Progenitor cell of endocrine pancreas (in vitro differentiated cells): Measurements from ENCODE around the gene LPO. TPM values are rescaled to one million over a fixed set of nuclear protein-coding genes. Genes with fewer than 3 reads are reported as not detected.

ENCODE experiments used
- DNase-seq: peaks from one replicate; pipeline ENCODE4 v3.0.0; 2021; ENCODE audit warnings: low spot score; ENCODE audit not compliant: unreplicated experiment
- H3K27ac Mint-ChIP-seq: 2 replicates; pipeline ENCODE4 v1.8.0; 2021; ENCODE audit warnings: mild to moderate bottlenecking, moderate library complexity, mixed read lengths
- H3K27me3 Mint-ChIP-seq: 2 replicates; pipeline ENCODE4 v1.8.0; 2021; ENCODE audit warnings: mixed read lengths
- H3K36me3 Mint-ChIP-seq: 2 replicates; pipeline ENCODE4 v1.8.0; 2022; ENCODE audit warnings: mixed read lengths; ENCODE audit not compliant: insufficient read depth
- H3K4me1 Mint-ChIP-seq: 2 replicates; pipeline ENCODE4 v1.8.0; 2021; ENCODE audit warnings: low read depth, mixed read lengths
- H3K4me3 Mint-ChIP-seq: 2 replicates; pipeline ENCODE4 v1.8.0; 2021; ENCODE audit warnings: low read depth, mild to moderate bottlenecking, moderate library complexity, mixed read lengths
- H3K9me3 Mint-ChIP-seq: 2 replicates; pipeline ENCODE4 v1.8.0; 2021; ENCODE audit warnings: low read depth, mixed read lengths
- total RNA-seq: library from RNA; stranded (reverse); gene quantifications from 2 replicates; pipeline ENCODE4 v1.2.1, GENCODE V29; 2021
- TF ChIP-seq, protein P1 (sequence below): fragments of 200-600 bp; sonication (generic); IDR thresholded peaks from one replicate; pipeline ENCODE4 v1.5.0; 2021; ENCODE audit warnings: antibody characterized with exemption, mild to moderate bottlenecking; ENCODE audit not compliant: unreplicated experiment

Gene LPO
- total RNA-seq, 1 donor from 2014 or later = not detected

DNA sequence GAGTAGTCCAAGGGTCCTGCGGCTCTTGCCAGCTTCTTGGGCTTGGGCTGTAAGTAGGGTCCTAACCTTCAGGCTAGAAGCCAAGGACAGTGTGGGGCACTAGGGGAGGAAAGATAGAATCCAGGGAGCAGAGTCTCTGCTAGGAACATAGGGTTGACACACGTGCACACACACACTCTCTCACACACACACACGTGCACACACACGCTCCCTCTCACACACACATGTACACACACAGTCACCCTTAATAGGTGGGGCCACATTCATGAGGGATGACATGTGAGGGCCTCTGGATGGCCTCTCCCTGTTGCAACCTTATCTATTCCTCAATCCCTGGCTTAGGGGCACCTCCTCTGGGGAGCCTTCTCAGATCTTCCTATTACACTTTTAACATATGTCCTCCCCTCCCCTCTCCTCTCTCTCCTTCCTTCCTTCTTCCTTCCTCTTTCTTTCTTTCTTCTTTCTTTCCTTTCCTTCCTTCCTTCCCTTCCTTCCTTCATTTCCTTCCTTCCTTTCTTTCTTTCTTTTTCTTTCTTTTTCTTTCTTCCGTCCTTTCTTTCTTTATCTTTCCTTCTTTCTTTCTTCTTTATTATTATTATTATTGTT, 42.8 kb upstream of the LPO start:
- DNase-seq = no peak
- peaks cover 3% of the 10 kb centered on the region for H3K4me1 Mint-ChIP-seq
- H3K27me3 Mint-ChIP-seq = peaks cover 49% of the 10 kb centered on the region
- no peaks in the 10 kb centered on the region for H3K36me3 Mint-ChIP-seq
- no peaks in the 10 kb centered on the region for H3K9me3 Mint-ChIP-seq
- TF ChIP-seq, protein P1, sequence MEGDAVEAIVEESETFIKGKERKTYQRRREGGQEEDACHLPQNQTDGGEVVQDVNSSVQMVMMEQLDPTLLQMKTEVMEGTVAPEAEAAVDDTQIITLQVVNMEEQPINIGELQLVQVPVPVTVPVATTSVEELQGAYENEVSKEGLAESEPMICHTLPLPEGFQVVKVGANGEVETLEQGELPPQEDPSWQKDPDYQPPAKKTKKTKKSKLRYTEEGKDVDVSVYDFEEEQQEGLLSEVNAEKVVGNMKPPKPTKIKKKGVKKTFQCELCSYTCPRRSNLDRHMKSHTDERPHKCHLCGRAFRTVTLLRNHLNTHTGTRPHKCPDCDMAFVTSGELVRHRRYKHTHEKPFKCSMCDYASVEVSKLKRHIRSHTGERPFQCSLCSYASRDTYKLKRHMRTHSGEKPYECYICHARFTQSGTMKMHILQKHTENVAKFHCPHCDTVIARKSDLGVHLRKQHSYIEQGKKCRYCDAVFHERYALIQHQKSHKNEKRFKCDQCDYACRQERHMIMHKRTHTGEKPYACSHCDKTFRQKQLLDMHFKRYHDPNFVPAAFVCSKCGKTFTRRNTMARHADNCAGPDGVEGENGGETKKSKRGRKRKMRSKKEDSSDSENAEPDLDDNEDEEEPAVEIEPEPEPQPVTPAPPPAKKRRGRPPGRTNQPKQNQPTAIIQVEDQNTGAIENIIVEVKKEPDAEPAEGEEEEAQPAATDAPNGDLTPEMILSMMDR = no peak
- H3K4me3 Mint-ChIP-seq = no peak overlapping the region
- H3K27ac Mint-ChIP-seq = no peak overlapping the region

DNA sequence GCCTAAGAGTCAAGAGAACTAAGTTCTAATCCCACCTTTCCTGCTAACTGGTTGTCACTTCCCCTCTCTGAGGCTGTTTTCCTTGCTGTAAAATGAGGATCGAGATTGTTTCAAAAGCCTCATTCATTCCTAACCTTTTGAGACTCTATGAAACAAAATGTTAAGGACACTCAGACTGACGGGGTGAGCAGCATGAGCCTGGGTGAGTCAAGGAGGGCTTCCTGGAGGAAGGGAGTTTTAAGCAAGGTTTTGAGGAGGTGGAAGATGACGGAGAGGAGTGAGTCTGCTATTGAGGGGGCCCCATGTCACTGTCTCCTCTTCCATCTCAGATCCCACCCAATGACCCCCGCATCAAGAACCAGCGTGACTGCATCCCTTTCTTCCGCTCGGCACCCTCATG, 41.8 kb upstream of the LPO start:
- TF ChIP-seq, protein P1 = no peak
- DNase-seq = no peak
- peaks cover 42% of the 10 kb centered on the region for H3K27me3 Mint-ChIP-seq
- H3K36me3 Mint-ChIP-seq = no peaks in the 10 kb centered on the region
- no peaks in the 10 kb centered on the region for H3K4me1 Mint-ChIP-seq
- no peaks in the 10 kb centered on the region for H3K9me3 Mint-ChIP-seq
- no peak overlapping the region for H3K4me3 Mint-ChIP-seq
- H3K27ac Mint-ChIP-seq = no peak overlapping the region

DNA sequence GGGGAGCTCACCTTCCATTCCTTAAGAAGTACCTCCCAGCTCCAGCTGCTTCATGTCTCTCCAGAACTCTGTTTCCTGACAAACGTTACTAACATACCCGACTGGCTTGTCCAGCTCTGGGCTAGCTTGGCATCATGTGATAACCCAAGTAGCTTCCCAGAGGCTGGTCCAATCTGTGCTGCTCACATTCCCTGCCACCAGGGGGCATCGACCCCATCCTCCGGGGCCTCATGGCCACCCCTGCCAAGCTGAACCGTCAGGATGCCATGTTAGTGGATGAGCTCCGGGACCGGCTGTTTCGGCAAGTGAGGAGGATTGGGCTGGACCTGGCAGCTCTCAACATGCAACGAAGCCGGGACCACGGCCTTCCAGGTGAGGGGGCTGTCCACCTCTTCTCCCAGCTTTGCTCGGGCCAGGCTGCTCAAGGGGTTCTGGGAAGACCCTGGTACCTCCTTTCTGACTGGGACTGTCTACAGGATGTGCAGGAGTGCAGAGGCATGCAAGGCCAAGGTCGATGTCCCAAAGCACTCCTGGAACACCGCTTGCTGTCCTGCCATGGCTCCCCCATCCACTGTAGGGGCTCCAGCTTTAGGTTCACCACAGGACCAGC, 38.3 kb upstream of the LPO start:
- H3K4me1 Mint-ChIP-seq = no peaks in the 10 kb centered on the region
- peaks cover 1% of the 10 kb centered on the region for H3K36me3 Mint-ChIP-seq
- DNase-seq = peak; percentile 41
- no peaks in the 10 kb centered on the region for H3K9me3 Mint-ChIP-seq
- TF ChIP-seq, protein P1 = peak; percentile 68
- no peak overlapping the region for H3K4me3 Mint-ChIP-seq
- peak overlapping the region; percentile 10 for H3K27ac Mint-ChIP-seq
- H3K27me3 Mint-ChIP-seq = peaks cover 39% of the 10 kb centered on the region

DNA sequence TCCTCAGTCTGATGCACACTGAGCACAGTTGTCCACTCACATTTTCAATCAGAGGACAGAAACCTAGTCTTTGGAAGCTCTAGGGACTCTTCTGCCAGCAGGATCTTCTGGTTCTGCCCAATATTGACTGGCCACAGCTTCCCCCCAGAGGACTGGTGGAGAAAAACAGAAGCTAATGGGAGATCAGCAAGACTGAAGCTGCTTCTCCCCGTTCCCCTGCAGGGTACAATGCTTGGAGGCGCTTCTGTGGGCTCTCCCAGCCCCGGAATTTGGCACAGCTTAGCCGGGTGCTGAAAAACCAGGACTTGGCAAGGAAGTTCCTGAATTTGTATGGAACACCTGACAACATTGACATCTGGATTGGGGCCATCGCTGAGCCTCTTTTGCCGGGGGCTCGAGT, 35.5 kb upstream of the LPO start:
- DNase-seq = no peak
- peaks cover 3% of the 10 kb centered on the region for H3K36me3 Mint-ChIP-seq

DNA sequence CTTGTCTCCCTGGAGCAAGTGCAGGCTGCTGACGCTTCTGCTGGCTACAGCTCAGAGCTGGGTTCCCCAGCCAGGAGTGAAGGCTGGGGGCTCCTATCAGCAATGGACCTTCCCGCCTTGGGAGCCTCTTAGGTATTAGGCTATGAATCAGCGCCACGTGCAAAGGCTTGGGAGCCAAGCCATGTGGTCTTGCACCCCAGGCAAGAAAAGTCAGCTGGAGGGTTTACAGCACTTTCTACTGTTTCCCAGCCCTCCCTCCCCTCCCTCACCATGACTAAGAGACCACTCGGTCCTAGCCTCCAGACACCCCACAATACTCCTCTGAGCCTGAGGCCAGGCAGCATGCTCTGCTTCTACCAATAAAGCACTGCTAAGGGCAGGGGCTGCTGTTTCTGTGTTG, 33.6 kb upstream of the LPO start:
- Mint-ChIP-seq H3K27me3 (peaks cover 4% of the 10 kb centered on the region), H3K9me3 (no peaks in the 10 kb centered on the region), H3K4me1 (peaks cover 17% of the 10 kb centered on the region), H3K4me3 (no peak overlapping the region), H3K36me3 (peaks cover 9% of the 10 kb centered on the region), H3K27ac (no peak overlapping the region)
- TF ChIP-seq, protein P1 = no peak
- DNase-seq = no peak

More for the DNA sequence above, 35.5 kb upstream of the LPO start:
- H3K27me3 Mint-ChIP-seq = peaks cover 20% of the 10 kb centered on the region
- peaks cover 2% of the 10 kb centered on the region for H3K4me1 Mint-ChIP-seq
- no peaks in the 10 kb centered on the region for H3K9me3 Mint-ChIP-seq
- TF ChIP-seq, protein P1 = no peak
- H3K27ac Mint-ChIP-seq = no peak overlapping the region
- no peak overlapping the region for H3K4me3 Mint-ChIP-seq
